ENCODE results near the gene TTC39B.

The TTC39B gene

GRCh38 chr9:15305470-15305869 lies 1.5 kb downstream of the TTC39B start:
- in situ Hi-C loops (cut with MboI; ENCODE audit: low sequenced_read_pairs), result loop anchor here (25.0 kb wide), 1 partner anchor 93 kb away; no protein-coding TSS in a partner anchor

DNA sequence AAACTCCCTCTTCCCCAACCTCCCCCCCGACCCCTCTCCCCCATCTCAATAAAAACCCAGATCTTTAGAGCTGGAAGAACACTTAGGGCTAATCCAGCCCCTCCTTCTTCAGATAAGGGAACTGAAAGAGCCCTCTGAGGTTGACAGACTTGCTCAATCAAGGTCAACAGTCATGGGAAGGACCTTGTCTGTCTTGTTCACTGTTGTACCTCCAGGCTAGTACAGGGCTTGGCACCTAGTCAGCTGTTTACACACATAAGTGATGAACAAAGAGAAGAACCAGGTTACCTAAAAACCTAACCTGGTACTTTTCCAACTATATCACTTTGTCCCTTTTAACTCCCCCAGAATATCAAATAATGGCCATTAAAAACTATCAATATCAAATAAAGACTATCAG lies 2.4 kb downstream of the TTC39B start:
- in situ Hi-C loops (cut with MboI; ENCODE audit: low sequenced_read_pairs), result loop anchor here (25.0 kb wide), 1 partner anchor 92 kb away; no protein-coding TSS in a partner anchor

DNA sequence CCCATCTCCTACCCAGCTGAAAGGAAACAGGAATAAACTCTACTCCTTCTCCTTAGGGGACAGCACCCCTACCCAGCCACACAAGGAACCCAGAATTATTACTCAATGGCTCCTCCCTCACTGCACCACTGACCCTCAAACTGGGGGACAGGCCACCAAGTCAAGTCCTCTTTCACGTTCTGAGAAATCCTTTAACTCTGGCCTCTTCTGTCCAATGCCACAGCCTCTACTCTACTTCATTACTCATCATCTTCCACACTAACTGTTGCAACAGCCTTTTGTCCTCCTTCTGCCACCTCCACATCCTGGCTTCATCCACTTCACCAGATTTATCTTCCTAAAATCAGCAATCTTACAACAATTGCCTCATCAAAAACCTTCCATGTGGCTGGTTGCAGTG lies 6.8 kb downstream of the TTC39B start:
- in situ Hi-C loops (cut with MboI; ENCODE audit: low sequenced_read_pairs), result loop anchor here (25.0 kb wide), 1 partner anchor 88 kb away; no protein-coding TSS in a partner anchor

DNA sequence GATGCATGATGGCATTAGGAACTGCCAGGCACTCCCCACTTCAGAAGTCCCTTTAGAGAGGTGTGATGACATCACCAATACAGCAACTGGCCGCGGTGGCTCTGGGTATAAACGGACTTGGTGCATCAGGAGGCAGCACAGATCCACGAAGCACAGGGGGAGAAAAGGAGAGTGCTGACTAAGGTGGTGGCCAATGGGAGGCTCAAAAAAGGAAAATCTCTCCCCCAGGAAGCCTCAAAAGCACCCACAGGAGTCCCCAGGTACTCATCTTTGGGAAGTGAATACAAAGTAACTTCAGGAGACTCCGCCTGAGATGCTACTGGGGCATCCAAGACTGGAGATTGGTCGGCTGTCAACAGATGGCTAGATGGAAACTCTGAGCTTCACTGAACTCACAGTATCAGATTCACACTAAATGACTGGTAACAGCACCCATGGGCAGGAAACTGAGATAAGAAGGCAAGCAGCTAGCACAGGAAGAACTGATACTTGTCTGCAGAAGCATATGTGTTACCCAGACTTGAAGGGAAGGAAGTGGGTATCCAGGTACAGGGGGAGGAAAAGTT lies 7.6 kb downstream of the TTC39B start:
- in situ Hi-C loops (cut with MboI; ENCODE audit: low sequenced_read_pairs), result no loop called here

- in situ Hi-C loops (cut with MboI; ENCODE audit: low sequenced_read_pairs), result no loop called here
Observed at GRCh38 chr9:15298362-15298761, 8.7 kb downstream of the TTC39B start.

DNA sequence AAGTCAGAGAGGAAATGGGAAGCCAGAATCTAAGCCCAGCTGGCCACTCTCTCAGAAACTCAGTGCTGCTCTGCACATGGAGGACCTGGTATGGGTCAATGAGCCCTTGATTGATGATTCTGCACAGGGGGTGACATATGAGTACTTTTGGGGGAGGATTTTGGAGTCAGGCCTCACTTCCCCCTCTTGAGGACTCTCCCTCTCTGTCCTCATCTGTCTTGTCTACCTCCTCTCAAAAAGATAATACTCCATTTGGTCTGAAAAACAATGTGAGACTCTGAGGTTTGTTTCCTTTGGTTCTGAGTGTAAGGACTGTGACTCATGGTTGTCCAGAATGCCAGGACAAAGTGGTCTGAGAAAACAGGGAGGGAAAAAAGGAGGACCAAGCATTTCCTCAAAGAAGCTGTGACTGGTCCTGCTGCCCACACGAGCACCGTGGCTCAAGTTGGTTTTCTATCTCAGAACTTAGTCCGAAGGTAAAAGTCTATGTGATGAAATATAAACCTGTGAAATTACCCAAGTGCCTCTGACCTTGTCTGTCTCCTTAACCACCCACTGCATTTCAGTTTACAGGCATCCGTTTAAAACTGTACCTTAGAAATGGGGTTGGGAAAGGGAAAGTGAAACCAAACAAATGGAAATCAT lies 11.1 kb downstream of the TTC39B start:
- in situ Hi-C loops (cut with MboI; ENCODE audit: low sequenced_read_pairs), result no loop called here

- in situ Hi-C loops (cut with MboI; ENCODE audit: low sequenced_read_pairs), result no loop called here
Observed at GRCh38 chr9:15294604-15295003, 12.4 kb downstream of the TTC39B start.

GRCh38 chr9:15293804-15294316 lies 13.2 kb downstream of the TTC39B start:
- in situ Hi-C loops (cut with MboI; ENCODE audit: low sequenced_read_pairs), result no loop called here

DNA sequence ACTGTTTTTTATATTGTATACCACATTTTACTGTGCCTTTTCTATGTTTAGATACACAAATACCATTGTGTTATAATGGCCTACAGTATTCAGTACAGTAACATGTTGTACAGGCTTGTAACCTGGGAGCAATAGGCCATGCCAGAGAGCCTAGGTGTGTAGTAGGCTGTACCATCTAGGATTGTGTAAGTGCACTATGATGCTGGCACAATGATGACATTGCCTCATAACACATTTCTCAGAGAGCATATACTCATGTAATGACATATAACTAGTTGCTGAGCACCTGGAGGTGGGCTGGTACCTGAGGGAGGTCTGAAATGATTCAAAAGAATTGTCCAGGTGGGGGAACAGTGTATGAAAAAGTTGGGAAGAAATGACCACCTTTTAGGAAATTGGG lies 13.9 kb downstream of the TTC39B start:
- in situ Hi-C loops (cut with MboI; ENCODE audit: low sequenced_read_pairs), result no loop called here

- in situ Hi-C loops (cut with MboI; ENCODE audit: low sequenced_read_pairs), result no loop called here
Observed at GRCh38 chr9:15289603-15290002, 17.4 kb downstream of the TTC39B start.

DNA sequence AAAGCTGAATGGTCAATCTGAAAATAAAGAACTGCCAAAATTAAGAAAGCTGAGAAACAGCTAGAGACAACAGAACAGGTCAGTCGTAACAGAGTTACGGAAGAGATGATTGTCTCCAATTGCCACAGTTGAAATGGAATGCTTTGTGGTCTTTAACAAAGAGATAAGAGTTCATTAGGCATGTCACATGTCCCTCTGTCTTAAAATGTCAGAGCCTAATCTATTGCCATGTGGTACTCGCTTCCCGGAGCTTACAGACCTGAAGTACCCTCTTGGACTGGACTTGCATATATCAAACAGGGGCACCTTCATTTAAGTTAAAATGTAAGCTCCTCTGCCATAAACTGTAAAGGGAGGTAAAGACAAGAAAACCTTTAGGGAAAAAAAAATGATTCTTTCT lies 19.7 kb downstream of the TTC39B start:
- in situ Hi-C loops (cut with MboI; ENCODE audit: low sequenced_read_pairs), result no loop called here

- in situ Hi-C loops (cut with MboI; ENCODE audit: low sequenced_read_pairs), result no loop called here
Observed at GRCh38 chr9:15286161-15286821, 20.7 kb downstream of the TTC39B start.

DNA sequence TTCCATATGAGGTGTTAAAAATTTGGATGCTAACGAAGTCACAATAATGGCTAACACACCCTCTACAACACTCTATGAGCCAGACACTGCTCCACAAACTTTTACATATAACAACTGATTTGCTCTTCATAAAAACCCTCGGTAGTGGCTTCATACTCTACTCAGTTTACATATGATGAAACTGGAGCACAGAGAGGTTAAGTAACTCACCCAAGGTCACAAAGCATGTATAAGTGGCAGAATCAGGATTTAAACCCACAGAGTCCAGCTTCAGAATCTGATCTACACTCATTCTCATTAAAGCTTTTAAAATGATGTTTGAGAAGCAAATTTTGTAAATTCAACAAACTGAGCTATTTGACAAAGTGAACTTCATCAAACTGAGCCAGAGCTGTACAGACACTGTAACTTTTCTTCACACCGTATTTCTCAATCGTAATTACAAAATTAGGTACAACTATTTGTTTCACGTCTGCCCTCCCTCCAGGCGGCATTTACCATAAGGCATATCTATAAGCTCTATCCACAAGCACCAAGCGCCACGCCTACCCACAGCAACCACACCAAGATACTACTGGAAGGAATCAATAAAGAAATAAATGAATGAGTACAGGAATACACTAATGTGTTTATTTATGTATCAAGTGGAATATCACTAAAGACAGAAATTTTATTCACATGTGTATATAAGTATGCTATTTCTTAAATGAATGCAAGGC lies 24.3 kb downstream of the TTC39B start:
- in situ Hi-C loops (cut with MboI; ENCODE audit: low sequenced_read_pairs), result no loop called here

GRCh38 chr9:15280647-15281046 lies 26.4 kb downstream of the TTC39B start:
- in situ Hi-C loops (cut with MboI; ENCODE audit: low sequenced_read_pairs), result no loop called here

DNA sequence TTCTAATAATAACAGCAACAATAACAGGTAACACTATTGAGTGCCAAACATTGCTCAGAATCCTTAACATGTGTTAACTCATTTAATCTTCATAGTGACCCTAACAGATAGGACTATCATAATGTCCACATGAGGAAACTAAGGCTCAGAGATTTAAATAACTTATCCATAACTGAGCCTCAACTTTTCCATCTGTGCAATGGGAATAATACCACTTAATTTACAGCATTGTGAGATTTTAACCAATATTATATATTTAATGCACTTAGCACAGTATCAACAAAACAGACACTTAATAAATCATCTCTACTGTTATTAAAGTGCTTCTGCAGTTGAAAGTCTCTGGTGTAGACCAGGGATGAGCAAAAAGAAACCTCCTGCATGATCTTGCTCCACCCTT lies 28.2 kb downstream of the TTC39B start:
- in situ Hi-C loops (cut with MboI; ENCODE audit: low sequenced_read_pairs), result no loop called here

GRCh38 chr9:15278091-15278687 lies 28.8 kb downstream of the TTC39B start:
- in situ Hi-C loops (cut with MboI; ENCODE audit: low sequenced_read_pairs), result no loop called here

- in situ Hi-C loops (cut with MboI; ENCODE audit: low sequenced_read_pairs), result no loop called here
Observed at GRCh38 chr9:15277400-15278090, 29.5 kb downstream of the TTC39B start.

- in situ Hi-C loops (cut with MboI; ENCODE audit: low sequenced_read_pairs), result no loop called here
Observed at GRCh38 chr9:15276328-15276938, 30.6 kb downstream of the TTC39B start.

GRCh38 chr9:15274425-15274824 lies 32.6 kb downstream of the TTC39B start:
- in situ Hi-C loops (cut with MboI; ENCODE audit: low sequenced_read_pairs), result no loop called here

GRCh38 chr9:15272377-15272928 lies 34.6 kb downstream of the TTC39B start:
- in situ Hi-C loops (cut with MboI; ENCODE audit: low sequenced_read_pairs), result no loop called here

Data from HL-60/S4 (cell line).